Stimulated activated naive CD4-positive, alpha-beta T cell treated with Interleukin-2 at 50 U/mL for 16 hours (primary cell): Measurements from ENCODE around the gene FDPS.
"Not testable (repeated sequence)": the region's sequence is repeated elsewhere in the genome, so short reads cannot be mapped to it uniquely, and the experiment has no call there.

Source experiments
- DNase-seq: peaks from one replicate; lab custom pipeline; 2025; lab: John Stamatoyannopoulos, UW

FDPS gene

DNA sequence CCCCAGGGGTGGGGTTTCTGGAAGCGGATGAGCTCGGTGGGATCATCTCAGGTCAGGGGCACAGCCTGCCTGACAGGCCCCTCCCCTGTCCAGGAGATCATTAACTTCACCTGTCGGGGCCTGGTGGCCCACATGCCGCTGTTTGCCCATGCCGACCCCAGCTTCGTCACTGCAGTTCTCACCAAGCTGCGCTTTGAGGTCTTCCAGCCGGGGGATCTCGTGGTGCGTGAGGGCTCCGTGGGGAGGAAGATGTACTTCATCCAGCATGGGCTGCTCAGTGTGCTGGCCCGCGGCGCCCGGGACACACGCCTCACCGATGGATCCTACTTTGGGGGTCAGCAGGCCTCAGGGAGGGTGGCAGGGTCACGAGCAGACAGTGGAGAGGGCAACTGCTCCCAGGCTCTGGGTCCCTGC lies 23.0 kb upstream of the FDPS start:
- DNase-seq: no peak

DNA sequence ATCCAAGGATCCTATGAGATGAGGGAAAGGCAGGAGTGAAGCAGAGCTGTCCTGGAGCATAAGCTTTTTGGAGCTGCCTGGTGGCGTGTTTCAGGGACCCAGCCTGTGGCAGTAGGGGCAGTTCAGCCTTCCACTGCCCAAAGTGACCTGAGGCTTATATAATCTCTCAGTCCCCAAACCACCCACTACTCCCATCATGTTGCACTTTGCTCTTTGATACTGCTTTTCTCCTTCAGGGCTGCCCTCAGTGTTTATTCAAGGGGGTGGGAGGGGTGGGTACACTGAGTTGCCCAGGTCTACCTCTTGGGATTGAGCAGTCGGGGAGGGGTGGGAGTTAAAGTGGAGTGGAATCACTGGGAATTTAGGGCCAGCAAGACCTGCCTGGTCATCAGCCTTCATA lies 22.1 kb upstream of the FDPS start:
- no peak for DNase-seq

DNA sequence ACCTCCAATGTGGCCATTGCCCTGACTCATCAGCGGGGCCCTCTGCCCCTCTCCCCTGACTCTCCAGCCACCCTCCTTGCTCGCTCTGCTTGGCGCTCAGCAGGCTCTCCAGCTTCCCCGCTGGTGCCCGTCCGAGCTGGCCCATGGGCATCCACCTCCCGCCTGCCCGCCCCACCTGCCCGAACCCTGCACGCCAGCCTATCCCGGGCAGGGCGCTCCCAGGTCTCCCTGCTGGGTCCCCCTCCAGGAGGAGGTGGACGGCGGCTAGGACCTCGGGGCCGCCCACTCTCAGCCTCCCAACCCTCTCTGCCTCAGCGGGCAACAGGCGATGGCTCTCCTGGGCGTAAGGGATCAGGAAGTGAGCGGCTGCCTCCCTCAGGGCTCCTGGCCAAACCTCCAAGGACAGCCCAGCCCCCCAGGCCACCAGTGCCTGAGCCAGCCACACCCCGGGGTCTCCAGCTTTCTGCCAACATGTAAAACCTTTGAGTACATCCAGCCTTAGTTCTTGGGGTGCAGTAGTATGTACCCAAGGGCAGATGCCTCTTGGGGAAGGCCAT lies 20.6 kb upstream of the FDPS start:
- no peak for DNase-seq

DNA sequence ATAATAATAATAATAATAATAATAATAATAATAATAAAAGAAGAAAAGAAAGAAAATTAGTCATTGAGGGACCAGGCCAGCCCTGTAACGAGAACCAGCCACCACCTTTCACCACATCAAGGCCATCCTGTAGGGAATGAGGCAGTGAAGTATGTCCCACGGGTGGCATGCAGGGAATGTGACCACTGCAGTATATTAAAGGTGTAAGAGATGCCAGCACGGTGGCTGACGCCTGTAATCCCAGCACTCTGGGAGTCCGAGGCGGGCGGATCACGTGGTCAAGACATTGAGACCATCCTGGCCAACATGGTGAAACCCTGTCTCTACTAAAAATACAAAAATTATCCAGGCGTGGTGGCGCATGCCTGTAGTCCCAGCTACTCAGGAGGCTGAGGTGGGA lies 17.7 kb upstream of the FDPS start:
- not testable (repeated sequence) for DNase-seq

DNA sequence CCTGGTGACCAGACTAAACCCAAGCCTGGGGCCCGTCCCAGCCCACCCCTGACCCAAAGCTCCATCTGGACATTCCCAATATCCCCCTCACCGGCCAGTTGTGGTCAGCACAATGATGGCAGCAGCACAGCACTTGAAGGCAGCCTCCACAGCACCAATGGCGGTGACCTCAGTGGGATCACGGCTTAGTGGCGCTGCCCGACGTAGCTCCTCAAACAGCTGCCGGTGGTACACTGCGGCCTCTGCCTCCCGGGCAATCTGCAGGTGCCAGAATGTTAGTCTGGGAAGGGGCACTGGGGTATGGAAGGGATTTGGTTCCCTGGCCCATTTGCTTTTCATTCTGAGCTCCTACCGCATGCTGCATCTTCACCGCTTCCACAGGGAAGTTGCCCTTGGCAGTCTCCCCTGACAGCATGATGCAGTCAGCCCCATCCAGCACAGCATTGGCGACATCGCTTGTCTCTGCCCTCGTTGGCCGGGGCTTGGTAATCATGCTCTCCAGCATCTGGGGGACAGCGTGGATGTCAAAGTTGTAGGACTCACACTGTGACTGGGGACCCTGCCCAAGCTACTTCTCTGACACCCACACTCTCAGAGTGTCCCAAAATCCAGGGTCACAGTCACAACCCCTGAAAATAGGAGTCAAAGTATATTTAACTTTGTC lies 15.4 kb upstream of the FDPS start:
- no peak for DNase-seq

DNA sequence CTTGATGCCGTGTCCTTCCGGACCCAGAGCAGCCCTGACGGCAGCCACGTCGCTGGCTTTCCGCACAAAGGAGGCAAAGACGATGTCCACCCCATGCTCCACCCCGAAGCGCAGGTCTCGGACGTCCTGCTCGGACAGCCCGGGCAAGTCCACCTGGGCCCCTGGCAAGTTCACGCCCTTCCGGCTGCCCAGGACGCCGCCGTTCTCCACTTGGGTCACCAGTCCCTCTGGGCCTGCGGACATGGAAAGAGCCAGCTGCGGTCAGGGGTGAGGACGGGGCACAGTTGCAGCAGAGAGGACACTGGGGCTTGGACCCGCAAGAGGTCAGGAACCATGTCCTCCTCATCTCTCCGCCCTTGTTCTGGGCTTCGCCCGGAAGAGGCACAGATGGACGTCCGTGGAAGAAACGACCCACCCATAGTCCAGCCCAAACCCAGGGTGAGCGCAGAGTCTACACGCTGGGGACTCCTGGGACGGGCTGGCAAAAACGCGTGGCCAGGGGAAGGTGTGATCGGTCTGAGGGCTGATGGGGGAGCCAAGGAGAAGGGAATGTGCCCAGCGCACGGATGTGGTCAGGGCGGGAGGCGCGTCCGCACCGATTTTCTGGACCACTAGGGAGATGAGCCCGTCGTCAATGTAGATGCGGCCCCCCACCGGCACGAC lies 14.0 kb upstream of the FDPS start:
- no peak for DNase-seq

DNA sequence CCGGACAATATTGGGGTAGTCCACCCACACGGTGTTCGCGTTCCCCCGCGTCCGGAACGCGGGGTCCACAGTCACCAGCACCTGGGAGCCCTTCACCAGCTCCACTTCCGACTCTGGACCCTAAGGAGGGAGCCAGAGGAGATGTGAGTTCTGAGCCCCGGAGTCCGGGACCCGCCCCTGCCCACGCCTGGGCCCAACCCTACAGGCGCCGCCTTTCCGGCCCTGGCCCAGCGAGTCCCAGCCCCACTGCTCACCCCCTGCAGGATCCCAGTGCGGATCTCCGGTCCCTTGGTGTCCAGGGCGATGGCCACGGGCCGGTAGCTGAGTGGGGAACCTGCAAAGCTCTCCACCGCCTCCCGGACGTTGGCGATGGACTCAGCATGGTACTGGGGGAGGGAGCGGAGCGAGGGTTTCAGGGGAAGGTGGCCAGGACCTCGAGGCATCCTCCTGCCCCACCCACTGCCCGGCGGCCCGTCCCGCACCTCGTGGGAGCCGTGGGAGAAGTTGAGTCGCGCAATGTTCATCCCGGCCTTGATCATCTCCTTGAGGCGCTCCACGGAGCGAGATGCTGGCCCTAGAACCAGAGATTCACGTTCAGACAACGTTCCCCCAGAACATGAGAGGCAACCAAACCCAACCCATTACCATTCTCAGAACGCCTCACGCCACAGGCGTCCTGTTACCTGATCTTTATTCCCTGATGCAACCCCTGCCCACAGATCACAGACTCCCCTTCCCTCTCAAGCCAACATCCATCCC lies 13.3 kb upstream of the FDPS start:
- no peak for DNase-seq

DNA sequence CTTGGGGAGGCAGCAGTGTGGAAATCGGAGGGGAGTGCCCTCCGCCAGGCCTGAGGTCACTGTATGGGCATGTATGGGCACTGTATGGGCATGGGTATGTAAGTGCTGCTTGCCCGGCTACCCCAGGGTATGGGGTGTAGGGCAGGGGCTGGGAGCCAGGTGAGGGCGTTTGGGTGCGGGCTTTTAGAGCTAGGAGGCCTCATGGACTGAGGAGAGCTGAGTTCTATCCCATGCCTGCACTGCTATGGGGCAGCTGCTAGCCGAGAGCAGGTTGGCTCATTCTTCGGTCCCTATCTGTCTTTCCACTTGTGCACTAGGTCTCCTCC lies 12.8 kb upstream of the FDPS start:
- DNase-seq: no peak

DNA sequence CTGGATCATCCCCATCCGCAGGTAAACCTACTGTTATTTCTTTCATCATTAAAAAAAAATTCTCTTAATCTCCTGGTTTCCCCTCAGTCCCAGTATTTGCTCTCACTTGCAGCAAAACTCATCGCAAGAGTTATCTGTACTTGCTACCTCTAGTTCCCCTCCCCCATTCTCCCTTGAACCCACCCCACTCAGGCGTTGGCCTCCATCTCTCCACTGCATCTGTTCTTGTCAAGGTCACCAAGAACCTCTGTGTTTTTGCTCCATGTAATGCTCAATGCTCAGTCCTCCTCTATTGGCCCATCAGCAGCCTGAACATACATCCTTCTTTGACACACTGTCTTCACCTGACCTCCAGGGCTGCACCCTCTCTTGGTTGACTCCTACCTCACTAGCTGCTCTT lies 12.0 kb upstream of the FDPS start:
- no peak for DNase-seq

DNA sequence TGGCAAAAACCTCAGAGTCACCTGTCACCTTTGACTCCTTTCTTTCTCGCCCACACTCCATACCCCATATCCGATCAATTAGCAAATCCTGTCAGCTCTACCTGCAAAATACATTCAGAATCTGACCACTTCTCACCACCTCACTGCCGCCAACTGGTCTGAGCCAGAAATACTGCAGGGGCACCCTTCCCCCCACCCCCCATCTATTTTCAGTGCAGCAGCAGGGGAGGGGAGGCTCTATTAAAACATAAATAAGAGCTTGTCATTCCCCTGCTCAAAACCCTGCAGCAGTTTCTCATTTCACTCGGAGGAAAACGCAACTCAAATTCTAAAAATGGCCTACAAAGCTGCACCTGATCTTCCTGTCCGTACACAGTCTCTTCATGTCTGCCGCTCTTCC lies 11.3 kb upstream of the FDPS start:
- no peak for DNase-seq

DNA sequence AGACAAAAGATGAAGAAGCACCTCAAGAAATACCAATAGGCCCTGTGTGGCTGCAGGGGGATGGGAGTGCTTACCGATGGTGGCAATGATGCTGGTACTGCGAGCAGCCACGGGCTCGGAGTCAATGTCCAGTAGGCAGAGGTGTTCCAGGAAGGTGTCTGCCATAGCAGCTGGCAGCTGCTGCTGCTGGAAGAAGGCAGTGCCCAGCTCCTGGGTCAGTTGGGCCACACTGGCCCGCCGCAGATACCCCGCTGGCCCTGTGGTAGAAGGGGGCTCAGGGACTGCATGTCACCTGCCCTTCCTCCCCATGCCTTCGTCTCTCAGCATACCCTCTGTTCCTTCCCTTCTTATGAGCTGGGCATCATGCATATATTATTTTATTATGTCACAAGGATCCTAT lies 8.6 kb upstream of the FDPS start:
- no peak for DNase-seq

DNA sequence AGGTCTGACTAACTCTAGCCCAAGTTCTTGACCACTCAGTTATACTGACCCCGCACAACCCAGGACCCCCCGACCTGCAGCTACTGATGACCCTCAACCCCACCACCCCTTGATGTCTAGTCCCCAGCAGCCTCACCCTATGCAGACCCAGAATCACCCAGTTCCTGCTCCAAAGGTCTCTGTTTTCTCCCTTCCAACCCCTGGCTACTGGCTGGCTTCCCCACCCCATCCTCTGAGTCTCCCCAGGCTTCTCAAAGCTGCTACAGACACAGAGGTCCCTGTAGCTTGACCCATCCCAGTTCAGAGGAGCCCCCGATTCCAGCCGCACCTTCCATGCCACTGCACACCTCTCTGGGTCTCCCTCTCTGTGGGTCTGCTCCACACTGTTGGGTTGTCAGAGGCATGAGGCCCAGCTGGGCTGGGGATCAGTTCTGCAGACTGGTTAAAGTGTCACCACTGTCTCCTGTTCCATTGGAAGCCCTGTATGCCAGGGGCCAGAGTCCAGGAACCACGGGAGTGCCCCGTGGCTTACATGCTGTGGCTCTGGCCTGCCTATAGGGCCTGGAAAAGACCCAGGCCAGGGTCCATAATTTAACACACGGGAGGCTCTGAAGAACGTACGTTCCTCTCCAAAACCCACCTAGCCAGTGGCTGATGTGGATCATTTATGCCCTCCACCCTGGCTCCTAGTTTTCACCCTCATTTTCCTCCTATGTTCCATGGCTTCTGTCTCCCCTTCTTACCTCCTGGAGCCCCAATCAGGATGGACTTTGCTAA lies 7.9 kb upstream of the FDPS start:
- no peak for DNase-seq

DNA sequence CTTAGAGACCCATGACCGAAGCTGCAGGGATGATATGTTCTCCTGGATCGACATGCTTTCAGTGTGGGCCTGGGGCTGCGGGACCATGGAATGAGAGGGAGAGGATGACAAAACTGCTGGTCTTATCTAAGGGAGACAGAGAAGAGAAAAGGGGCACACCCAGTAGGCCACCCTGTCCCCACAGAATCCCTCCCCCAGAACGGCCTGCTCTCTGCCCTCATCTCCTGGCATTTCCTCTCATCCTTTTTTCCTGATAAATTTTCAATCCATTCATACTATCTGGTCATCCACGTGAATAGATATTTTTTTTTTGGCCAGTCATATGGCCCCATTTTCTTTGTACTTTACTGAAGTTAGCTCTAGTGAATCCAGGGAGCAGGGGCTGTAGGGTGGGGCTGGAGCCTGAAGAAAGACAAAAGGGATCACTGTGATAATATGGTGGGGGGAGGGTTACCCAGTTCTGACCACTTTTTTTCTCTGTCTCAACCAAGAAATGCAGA lies 7.3 kb upstream of the FDPS start, which contains the start of gene PKLR:
PKLR (minus strand) TSS at position 97 of the 500 bp plus-strand sequence; CDS start at position 54, 43 bp downstream.
- DNase-seq: no peak

DNA sequence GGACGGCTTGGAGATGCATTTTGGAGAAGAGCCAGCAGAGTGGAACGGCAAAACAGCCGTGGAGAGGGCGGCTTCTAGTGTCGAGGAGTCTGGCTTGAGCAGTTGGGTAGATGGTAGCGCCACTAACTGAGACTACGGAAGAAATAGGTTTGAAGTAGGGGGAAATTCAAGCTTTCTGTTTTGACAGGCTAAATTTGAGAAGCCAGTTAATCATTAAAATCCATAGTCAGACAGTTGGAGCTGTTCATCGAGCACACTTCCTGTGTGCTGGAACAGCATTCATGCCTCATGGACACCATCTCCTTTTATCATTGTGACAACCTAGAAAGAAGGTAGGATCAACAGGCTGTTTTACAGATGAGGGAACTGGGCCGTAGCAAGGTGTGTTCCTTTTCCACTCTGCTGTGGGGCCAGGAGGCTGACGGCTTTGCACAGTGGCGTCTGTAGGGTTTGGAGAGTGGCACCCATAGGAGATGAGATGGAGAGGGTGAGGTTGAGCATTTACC lies 4.1 kb upstream of the FDPS start:
- DNase-seq: no peak

DNA sequence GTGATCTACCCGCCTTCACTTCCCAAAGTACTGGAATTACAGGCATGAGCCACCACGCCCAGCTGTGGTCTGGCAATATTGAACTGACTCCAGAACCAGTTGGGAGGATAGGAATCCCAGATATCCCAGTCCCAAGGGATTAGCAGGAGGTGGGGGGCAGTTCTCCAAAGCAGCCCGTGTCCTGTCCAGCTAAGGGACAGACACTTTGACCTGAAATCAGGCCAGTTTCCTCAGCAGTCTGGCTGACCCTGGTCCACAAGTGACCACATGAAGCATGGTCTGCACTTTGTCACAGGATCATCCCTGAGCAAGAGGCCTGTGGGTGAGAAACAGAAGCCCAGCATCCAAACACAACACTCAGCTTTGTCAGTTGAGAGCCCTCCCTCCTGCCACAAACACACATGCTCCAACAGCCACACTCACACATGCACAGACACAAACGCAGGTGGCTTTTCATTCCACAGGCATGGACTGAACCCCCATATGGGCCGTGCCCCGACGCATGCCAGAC lies 2.7 kb upstream of the FDPS start:
- DNase-seq: no peak

DNA sequence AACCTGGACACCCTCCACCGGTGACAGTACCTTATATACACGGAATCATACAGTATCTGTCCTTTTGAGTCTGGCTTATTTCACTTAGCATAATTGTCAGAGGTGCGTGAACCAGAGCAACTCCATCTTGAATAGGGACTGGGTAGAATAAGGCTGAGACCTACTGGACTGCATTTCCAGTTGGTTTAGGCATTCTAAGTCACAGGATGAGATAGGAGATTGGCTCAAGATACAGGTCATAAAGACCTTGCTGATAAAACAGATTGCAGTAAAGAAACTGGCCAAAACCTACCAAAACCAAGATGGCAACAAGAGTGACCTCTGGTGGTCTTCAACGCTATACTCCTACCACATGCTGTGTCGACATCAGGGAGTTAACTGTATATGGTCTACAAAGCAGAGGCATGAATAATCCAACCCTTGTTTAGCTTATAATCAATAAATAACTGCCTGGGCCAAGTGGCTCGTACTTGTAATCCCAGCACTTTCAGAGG lies 1.4 kb upstream of the FDPS start:
- no peak for DNase-seq

DNA sequence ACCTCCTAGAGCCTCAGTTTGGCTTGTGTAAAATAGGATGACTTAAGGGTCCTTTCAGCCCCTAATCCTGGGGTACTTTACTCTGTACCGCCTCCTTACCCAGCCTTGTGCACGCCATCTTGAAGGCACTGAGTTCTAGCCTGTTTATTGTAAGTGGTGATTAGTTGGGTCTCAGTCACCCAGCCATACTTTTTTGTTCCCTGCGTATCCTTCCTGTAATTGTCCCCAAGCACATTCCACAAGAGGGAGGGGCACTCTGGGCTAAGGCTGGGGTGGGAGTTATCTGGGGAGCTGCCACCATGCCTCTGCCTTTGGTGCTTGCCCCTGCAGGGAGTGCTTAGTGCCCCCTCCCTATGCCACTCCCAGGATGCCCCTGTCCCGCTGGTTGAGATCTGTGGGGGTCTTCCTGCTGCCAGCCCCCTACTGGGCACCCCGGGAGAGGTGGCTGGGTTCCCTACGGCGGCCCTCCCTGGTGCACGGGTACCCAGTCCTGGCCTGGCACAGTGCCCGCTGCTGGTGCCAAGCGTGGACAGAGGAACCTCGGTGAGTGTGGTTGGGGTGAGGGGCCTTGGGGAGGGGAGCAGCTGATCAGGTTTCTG lies 856 bp downstream of the FDPS start:
- no peak for DNase-seq

DNA sequence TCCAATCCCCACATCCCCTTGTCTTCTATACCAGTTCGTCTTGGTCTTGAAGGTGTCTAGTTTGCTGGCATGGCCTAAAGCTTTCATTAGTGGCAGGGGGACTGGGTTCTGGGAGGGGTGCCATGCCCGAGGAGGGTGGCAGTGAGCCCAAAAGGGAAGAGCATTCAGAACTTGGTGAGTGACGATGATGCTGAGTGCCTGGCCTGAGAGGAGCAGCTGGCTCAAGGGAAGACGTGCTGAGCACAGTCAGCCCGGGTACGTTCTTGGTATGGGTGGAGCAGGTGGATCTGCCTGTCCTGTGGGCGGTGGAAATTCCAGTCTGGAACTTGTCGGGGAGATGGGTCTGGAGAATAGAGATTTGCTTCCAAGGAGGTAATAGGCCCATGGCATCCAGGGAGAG lies 4.6 kb downstream of the FDPS start:
- DNase-seq: no peak

DNA sequence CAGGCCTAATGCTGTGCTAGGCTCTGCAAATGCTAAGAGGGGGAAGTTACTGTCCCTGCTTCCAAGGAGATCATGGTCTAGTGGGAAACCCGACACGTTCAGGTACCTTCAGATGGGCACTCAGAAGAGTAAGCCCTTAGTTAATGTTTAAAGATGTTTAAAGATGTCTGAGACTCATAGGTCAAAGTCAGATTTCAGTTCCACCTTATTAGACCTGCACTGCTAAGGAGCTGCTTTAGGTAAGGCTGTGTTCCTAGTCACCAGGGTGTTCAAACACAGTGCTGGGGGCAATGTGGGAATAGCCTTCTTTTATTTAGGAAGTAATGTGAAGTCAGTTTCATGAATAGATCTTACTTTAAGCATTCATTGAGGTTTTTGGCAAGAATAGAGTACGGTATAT lies 8.3 kb downstream of the FDPS start:
- no peak for DNase-seq

DNA sequence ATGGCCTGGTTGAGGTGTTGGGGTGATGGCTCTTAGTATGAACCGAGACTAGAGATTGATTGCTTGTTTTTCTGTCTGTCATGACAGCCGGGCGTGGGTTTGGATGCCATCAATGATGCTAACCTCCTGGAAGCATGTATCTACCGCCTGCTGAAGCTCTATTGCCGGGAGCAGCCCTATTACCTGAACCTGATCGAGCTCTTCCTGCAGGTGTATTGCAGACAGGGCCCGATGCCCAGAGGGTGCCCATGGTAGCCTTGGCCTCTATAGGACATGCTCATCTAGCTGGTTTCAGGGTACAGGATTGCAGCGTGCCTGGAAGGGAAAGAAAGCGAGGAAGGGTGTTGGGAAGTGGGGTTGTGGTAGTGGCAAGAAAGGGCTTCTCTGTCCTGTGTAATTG lies 9.4 kb downstream of the FDPS start:
- no peak for DNase-seq

DNA sequence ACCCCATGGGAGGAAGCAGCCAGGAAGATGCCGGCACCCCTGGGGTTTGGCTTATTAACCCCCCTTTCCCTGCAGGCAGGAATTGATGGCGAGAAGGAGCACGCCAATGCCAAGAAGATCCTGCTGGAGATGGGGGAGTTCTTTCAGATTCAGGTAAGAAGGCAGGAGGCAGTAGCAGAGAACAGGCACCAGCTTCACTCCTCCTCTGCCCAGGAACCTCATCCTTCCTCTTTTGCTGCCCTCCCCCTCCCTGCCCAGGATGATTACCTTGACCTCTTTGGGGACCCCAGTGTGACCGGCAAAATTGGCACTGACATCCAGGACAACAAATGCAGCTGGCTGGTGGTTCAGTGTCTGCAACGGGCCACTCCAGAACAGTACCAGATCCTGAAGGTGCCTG lies 10.9 kb downstream of the FDPS start:
- DNase-seq: no peak
